Endothelial cell (in vitro differentiated cells): ENCODE data around the gene SMARCA1. TPM values are rescaled to one million over a fixed set of nuclear protein-coding genes. Genes with fewer than 3 reads are reported as not detected.
"Not testable (repeated sequence)": the region's sequence is repeated elsewhere in the genome, so short reads cannot be mapped to it uniquely, and the experiment has no call there.

Experiments used
- DNase-seq: peaks from one replicate; pipeline ENCODE4 v3.0.0; 2021; ENCODE audit warnings: low spot score
- H3K27ac Mint-ChIP-seq: one replicate; pipeline ENCODE4 v1.8.0; 2021; ENCODE audit warnings: mixed read lengths, inconsistent platforms; ENCODE audit not compliant: unreplicated experiment
- H3K27me3 Mint-ChIP-seq: one replicate; pipeline ENCODE4 v1.8.0; 2021; ENCODE audit warnings: mild to moderate bottlenecking, moderate library complexity, mixed read lengths, inconsistent platforms; ENCODE audit not compliant: unreplicated experiment
- H3K36me3 Mint-ChIP-seq: one replicate; pipeline ENCODE4 v1.8.0; 2021; ENCODE audit warnings: mild to moderate bottlenecking, low read depth, mixed read lengths, inconsistent platforms; ENCODE audit not compliant: unreplicated experiment
- H3K4me1 Mint-ChIP-seq: one replicate; pipeline ENCODE4 v1.8.0; 2021; ENCODE audit warnings: mild to moderate bottlenecking, mixed read lengths, inconsistent platforms; ENCODE audit not compliant: unreplicated experiment
- H3K4me3 Mint-ChIP-seq: one replicate; pipeline ENCODE4 v1.8.0; 2021; ENCODE audit warnings: mild to moderate bottlenecking, mixed read lengths, inconsistent platforms; ENCODE audit not compliant: unreplicated experiment
- H3K9me3 Mint-ChIP-seq: one replicate; pipeline ENCODE4 v1.8.0; 2021; ENCODE audit warnings: mixed read lengths, inconsistent platforms; ENCODE audit not compliant: unreplicated experiment
- CTCF ChIP-seq: fragments of 200-600 bp; sonication (generic); IDR thresholded peaks from one replicate; pipeline ENCODE4 v1.5.0; 2021; ENCODE audit warnings: antibody characterized with exemption; ENCODE audit not compliant: unreplicated experiment
- total RNA-seq: library from RNA; stranded (reverse); fragmentation: NEBNext Ultra II Directional; extraction: Animal tissue kit (Norgen Biotek cat#: 25700); gene quantifications from one replicate; pipeline ENCODE4 v1.2.1, GENCODE V29; 2021; ENCODE audit not compliant: unreplicated experiment

Gene SMARCA1
- total RNA-seq, 1 donor from 2014 or later, result 61.1 TPM

- TF ChIP-seq CTCF, result no peak
- Mint-ChIP-seq H3K27me3 (peaks cover 1% of the 10 kb centered on the region), H3K4me1 (no peaks in the 10 kb centered on the region), H3K9me3 (no peaks in the 10 kb centered on the region), H3K36me3 (peaks cover 11% of the 10 kb centered on the region), H3K4me3 (no peak overlapping the region), H3K27ac (no peak overlapping the region)
- DNase-seq, result no peak
These were observed 33.6 kb upstream of the SMARCA1 start for GRCh38 chrX:129556806-129557315.

GRCh38 chrX:129554816-129555215 is 31.5 kb upstream of the SMARCA1 start:
- not testable (repeated sequence) for H3K9me3 Mint-ChIP-seq, H3K27me3 Mint-ChIP-seq, DNase-seq, H3K36me3 Mint-ChIP-seq, H3K27ac Mint-ChIP-seq, H3K4me3 Mint-ChIP-seq, H3K4me1 Mint-ChIP-seq

GRCh38 chrX:129553619-129554288 is 30.5 kb upstream of the SMARCA1 start:
- Mint-ChIP-seq H3K4me1 (no peaks in the 10 kb centered on the region), H3K27me3 (no peaks in the 10 kb centered on the region), H3K27ac (no peak overlapping the region), H3K9me3 (no peaks in the 10 kb centered on the region), H3K4me3 (no peak overlapping the region), H3K36me3 (no peaks in the 10 kb centered on the region)
- DNase-seq, result no peak
- TF ChIP-seq CTCF, result no peak

- Mint-ChIP-seq H3K4me3 (no peak overlapping the region), H3K36me3 (no peaks in the 10 kb centered on the region), H3K9me3 (no peaks in the 10 kb centered on the region), H3K27ac (no peak overlapping the region), H3K27me3 (no peaks in the 10 kb centered on the region), H3K4me1 (no peaks in the 10 kb centered on the region)
- DNase-seq, result no peak
- TF ChIP-seq CTCF, result no peak
These were observed 25.8 kb upstream of the SMARCA1 start for GRCh38 chrX:129549124-129549523.

- no peak for TF ChIP-seq CTCF
- H3K27me3 Mint-ChIP-seq, result no peaks in the 10 kb centered on the region
- H3K27ac Mint-ChIP-seq, result no peak overlapping the region
- H3K9me3 Mint-ChIP-seq, result no peaks in the 10 kb centered on the region
- H3K4me3 Mint-ChIP-seq, result no peak overlapping the region
- H3K36me3 Mint-ChIP-seq, result no peaks in the 10 kb centered on the region
- H3K4me1 Mint-ChIP-seq, result peaks cover 5% of the 10 kb centered on the region
- no peak for DNase-seq
These were observed 22.1 kb upstream of the SMARCA1 start for GRCh38 chrX:129545408-129545807.
